WI38 (cell line): ENCODE results near the gene SRPRB.

ENCODE experiments used
- H3K4me3 ChIP-seq: 2 replicates; pipeline ENCODE4 v1.5.1; 2011; ENCODE audit warnings: low read depth, mild to moderate bottlenecking, control low read depth, low read length
- CTCF ChIP-seq: IDR thresholded peaks from 2 replicates; pipeline ENCODE4 v1.5.1; 2012; ENCODE audit warnings: low read depth, mild to moderate bottlenecking, control low read depth, low read length

SRPRB gene

GRCh38 chr3:133855772-133856171 is 50.2 kb downstream of the SRPRB start:
- H3K4me3 ChIP-seq: no peak overlapping the region
- TF ChIP-seq CTCF: no peak

- TF ChIP-seq CTCF: no peak
These were observed 50.7 kb downstream of the SRPRB start for GRCh38 chr3:133856316-133856715.

GRCh38 chr3:133857767-133858166 is 52.2 kb downstream of the SRPRB start:
- no peak for TF ChIP-seq CTCF
- no peak overlapping the region for H3K4me3 ChIP-seq

More at GRCh38 chr3:133856316-133856715, 50.7 kb downstream of the SRPRB start:
- no peak overlapping the region for H3K4me3 ChIP-seq

GRCh38 chr3:133859381-133860234 is 54.0 kb downstream of the SRPRB start:
- no peak overlapping the region for H3K4me3 ChIP-seq
- TF ChIP-seq CTCF: no peak

GRCh38 chr3:133860519-133860918 is 54.9 kb downstream of the SRPRB start:
- TF ChIP-seq CTCF: no peak
- H3K4me3 ChIP-seq: no peak overlapping the region

- H3K4me3 ChIP-seq: no peak overlapping the region
- TF ChIP-seq CTCF: no peak
These were observed 56.5 kb downstream of the SRPRB start for GRCh38 chr3:133862161-133862560.

GRCh38 chr3:133863911-133864310 is 58.3 kb downstream of the SRPRB start:
- no peak for TF ChIP-seq CTCF

More at GRCh38 chr3:133863911-133864310, 58.3 kb downstream of the SRPRB start:
- no peak overlapping the region for H3K4me3 ChIP-seq
